ENCODE measurements around the gene TNFAIP8. TPM values are rescaled to one million over a fixed set of nuclear protein-coding genes. Genes with fewer than 3 reads are reported as not detected.

The TNFAIP8 gene
- total and polyA plus RNA-seq, 9 of the 15 experiments (the other 6 are each of a cell fraction or from before 2014, with no cell fraction given): 29.9 to 52.2 (median 44.8) TPM

DNA sequence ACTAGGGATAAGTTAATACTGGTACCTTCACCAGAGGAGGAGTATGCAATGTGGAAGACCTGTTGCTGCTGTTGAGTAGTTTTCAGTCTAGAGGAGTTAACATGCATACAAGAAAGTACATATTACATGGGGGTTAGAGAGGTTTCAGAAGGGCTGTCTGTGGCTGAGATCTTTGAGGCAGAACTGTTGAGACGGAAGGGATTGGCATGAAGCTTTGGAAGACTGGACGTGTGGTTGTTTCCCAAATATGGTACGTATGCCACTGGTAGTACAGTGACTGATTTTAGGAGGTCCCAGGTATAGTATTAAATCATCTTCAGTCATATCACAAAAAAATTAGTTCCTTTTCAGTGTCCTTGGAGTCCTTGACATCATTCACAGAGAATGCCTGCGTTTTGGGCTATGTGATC, 17.6 kb downstream of the TNFAIP8 start (continued):
- no peak for TF ChIP-seq ZNF3 (CRISPR knock-in tag; IDR thresholded peaks at IDR 0.05)
- TF ChIP-seq ZNF175 (CRISPR knock-in tag; IDR thresholded peaks at IDR 0.05; ENCODE audit: low read depth): no peak

DNA sequence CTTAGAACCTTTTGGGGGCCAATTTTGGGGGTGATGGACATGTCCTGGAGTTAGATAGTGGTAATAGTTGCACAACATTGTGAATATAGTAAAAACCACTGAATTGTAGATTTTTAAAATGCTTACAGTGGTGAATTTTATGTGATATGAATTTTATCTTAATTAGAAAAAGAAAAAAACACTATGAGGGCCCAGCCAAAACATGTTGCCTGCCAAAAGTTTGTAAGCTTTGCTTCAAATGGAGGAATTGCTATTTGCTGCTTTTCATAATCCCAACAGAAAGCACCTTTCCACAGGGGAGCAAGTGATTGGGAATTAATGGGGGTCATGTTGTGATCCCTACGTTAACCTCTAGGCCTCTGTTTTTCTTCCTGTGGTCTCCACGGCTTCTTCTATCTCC, 19.1 kb downstream of the TNFAIP8 start:
- in situ Hi-C loops (cut with MboI) (no loop called here), intact Hi-C loops (cut with micrococcal nuclease) (no loop called here)
- FAIRE-seq: no peak
- no peaks in the 10 kb centered on the region for H4K20me1 ChIP-seq (replicated peaks; ENCODE audit: control insufficient read depth, insufficient read depth, low read length)
- H3K4me2 ChIP-seq (ENCODE audit: insufficient read depth, low read length): no peak overlapping the region
- no peak for DNase-seq (ENCODE audit: extremely low read depth in 1 of 4, low spot score in 3 of 4)
- ATAC-seq: no peak
- peaks cover 4 to 16% of the 10 kb centered on the region in 2 experiments; a peak in 4 of 5 replicates for H3K4me1 ChIP-seq (replicated peaks in 1 of 2; ENCODE audit: control insufficient read depth in 2 of 2, insufficient read depth in 2 of 2, low read length in 2 of 2)
- peaks cover 21% of the 10 kb centered on the region for H3K79me2 ChIP-seq (ENCODE audit: control insufficient read depth, insufficient read depth, low read length)
- no peak overlapping the region for H3K4me3 ChIP-seq
- BruUV-seq (replicated peaks): no TSS peak
- no peaks in the 10 kb centered on the region for H3K9me3 ChIP-seq (replicated peaks; ENCODE audit: control insufficient read depth, insufficient read depth, low read depth, low read length)
- TF ChIP-seq, protein P1, sequence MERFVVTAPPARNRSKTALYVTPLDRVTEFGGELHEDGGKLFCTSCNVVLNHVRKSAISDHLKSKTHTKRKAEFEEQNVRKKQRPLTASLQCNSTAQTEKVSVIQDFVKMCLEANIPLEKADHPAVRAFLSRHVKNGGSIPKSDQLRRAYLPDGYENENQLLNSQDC (CRISPR knock-in tag; IDR thresholded peaks at IDR 0.05): no peak
- TF ChIP-seq BMI1 (IDR thresholded peaks at IDR 0.05; ENCODE audit: low read length) (no peak), KAT2B (IDR thresholded peaks at IDR 0.05; ENCODE audit: low read depth, low read length) (no peak), ZFP36 (IDR thresholded peaks at IDR 0.05; ENCODE audit: low read depth, low read length, partially characterized antibody) (no peak), HNRNPL (IDR thresholded peaks at IDR 0.05; ENCODE audit: low read depth, low read length) (no peak), MEF2D (tag; conservative IDR thresholded peaks at IDR 0.05; ENCODE audit: low read depth) (no peak), BRD9 (IDR thresholded peaks at IDR 0.05; ENCODE audit: low read depth, partially characterized antibody) (no peak), TBL1XR1 (IDR thresholded peaks at IDR 0.05; ENCODE audit: low read length in 2 of 2) (no peak), TBP (optimal IDR thresholded peaks at IDR 0.05; ENCODE audit: low read depth, low read length) (no peak), SMC3 (conservative IDR thresholded peaks at IDR 0.05; ENCODE audit: insufficient read depth, low read depth, low read length) (no peak), PTRF (tag; IDR thresholded peaks at IDR 0.05) (no peak)
- TF ChIP-seq, protein P2, sequence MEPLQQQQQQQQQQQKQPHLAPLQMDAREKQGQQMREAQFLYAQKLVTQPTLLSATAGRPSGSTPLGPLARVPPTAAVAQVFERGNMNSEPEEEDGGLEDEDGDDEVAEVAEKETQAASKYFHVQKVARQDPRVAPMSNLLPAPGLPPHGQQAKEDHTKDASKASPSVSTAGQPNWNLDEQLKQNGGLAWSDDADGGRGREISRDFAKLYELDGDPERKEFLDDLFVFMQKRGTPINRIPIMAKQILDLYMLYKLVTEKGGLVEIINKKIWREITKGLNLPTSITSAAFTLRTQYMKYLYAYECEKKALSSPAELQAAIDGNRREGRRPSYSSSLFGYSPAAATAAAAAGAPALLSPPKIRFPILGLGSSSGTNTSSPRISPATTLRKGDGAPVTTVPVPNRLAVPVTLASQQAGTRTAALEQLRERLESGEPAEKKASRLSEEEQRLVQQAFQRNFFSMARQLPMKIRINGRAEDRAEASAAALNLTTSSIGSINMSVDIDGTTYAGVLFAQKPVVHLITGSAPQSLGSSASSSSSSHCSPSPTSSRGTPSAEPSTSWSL (CRISPR knock-in tag; IDR thresholded peaks at IDR 0.05; ENCODE audit: borderline replicate concordance): no peak
- TF ChIP-seq, protein P3, sequence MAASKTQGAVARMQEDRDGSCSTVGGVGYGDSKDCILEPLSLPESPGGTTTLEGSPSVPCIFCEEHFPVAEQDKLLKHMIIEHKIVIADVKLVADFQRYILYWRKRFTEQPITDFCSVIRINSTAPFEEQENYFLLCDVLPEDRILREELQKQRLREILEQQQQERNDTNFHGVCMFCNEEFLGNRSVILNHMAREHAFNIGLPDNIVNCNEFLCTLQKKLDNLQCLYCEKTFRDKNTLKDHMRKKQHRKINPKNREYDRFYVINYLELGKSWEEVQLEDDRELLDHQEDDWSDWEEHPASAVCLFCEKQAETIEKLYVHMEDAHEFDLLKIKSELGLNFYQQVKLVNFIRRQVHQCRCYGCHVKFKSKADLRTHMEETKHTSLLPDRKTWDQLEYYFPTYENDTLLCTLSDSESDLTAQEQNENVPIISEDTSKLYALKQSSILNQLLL (CRISPR knock-in tag; IDR thresholded peaks at IDR 0.05; ENCODE audit: borderline replicate concordance): no peak
- WGBS (ENCODE audit: insufficient coverage, low coverage, missing lambda C conversion rate): 75% methylated on average over 2 of the region's 2 CpGs
- ChIA-PET POLR2A (interaction anchor here (0.9 to 1.4 kb wide), 2 partner anchors 12 to 19 kb away, joined by 3 read pairs; partner anchors contain the start of gene TNFAIP8), CTCF (ENCODE audit: low intra/inter-chr PET ratio) (no interaction called here)
- no peaks in the 10 kb centered on the region for H3K9me1 ChIP-seq (ENCODE audit: control insufficient read depth, insufficient read depth, low read length)
- no peak overlapping the region for H2AFZ ChIP-seq (ENCODE audit: low read depth, low read length)
- H3K27me3 ChIP-seq (ENCODE audit: control insufficient read depth in 2 of 2, insufficient read depth in 2 of 2, low read length in 2 of 2): no peaks in the 10 kb centered on the region
- peaks cover 2% of the 10 kb centered on the region; the same call in 1 of the 3 replicates for H3K36me3 ChIP-seq (ENCODE audit: control insufficient read depth, insufficient read depth, low read length)
- H3K9ac ChIP-seq (ENCODE audit: insufficient read depth in 1 of 2, low read depth in 2 of 2, low read length in 2 of 2): no peak overlapping the region
- no peak overlapping the region for H3K27ac ChIP-seq (ENCODE audit: extremely low read depth, low read depth, low read length)
